Ovary (tissue), 3 donors: Measurements from ENCODE around the gene IRAK1.

Experiments
- POLR2A ChIP-seq: fragments of 450-650 bp; IDR thresholded peaks from one replicate; pipeline ENCODE4 v1.6.1; 2017; ENCODE audit warnings: antibody characterized with exemption, mild to moderate bottlenecking, moderate library complexity
- TF ChIP-seq, protein P1 (sequence below), 3 donors: fragments of 450-650 bp in 2 of 3; fragments of 200-600 bp in 1 of 3; IDR thresholded peaks; one replicate each; pipeline versions ENCODE4 v1.5.1 to v1.8.0; 2016 to 2022; ENCODE audit warnings: antibody characterized with exemption in 3 of 3, mild to moderate bottlenecking in 1 of 3
- donor health status: DM: no; HTN: no; CAD: no.

DNA sequence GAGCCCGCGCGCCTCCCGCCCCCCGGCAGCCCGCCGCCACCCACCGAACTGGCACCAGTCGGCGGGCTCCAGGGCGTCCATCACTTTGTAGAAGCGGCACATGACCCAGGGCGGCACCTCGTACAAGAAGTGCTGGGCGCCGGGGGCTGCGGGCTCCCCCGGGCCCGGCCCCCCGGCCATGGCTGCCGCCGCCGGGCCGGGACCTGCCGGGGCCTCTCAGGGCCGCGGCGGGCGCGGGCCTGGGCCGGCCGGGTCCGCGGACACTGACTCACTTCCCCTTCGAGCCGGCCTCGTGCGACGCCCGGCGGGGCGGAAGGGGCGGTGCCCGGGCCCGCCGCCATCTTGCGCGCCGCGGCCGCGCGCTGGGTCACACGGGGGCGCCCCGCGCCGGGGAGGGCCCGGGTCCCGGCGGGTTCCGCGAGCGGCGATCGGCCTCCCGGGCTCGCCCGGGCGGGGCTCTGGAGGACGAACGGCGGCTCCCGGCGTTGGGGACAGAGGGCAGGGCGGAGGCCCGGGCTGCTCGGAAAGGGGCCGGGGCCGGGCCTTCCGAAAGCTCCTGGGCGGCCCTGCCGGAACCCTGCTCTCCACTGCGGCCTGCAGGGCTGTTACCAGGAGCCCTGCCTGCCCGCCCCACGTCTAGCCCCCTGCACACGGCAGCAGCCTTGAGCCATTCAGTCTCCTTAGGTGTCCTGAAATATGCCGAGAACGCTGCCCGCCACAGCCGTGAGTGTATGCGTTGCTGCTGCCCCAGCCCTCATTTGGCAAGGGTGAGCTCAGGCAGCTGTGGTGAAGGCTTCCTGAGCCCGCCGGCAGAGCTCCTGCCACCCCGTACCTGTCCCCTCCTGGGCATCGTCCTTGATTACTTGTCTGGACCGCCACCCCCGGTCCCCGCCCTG, at the start of gene IRAK1:
- TF ChIP-seq, protein P1, sequence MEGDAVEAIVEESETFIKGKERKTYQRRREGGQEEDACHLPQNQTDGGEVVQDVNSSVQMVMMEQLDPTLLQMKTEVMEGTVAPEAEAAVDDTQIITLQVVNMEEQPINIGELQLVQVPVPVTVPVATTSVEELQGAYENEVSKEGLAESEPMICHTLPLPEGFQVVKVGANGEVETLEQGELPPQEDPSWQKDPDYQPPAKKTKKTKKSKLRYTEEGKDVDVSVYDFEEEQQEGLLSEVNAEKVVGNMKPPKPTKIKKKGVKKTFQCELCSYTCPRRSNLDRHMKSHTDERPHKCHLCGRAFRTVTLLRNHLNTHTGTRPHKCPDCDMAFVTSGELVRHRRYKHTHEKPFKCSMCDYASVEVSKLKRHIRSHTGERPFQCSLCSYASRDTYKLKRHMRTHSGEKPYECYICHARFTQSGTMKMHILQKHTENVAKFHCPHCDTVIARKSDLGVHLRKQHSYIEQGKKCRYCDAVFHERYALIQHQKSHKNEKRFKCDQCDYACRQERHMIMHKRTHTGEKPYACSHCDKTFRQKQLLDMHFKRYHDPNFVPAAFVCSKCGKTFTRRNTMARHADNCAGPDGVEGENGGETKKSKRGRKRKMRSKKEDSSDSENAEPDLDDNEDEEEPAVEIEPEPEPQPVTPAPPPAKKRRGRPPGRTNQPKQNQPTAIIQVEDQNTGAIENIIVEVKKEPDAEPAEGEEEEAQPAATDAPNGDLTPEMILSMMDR (IDR thresholded peaks at IDR 0.05), result no peak
- no peak for TF ChIP-seq POLR2A
